ENCODE results near the gene FST. TPM values are rescaled to one million over a fixed set of nuclear protein-coding genes. Genes with fewer than 3 reads are reported as not detected.
A peak's percentile ranks its signal among the peaks of the same experiment; 100 is the strongest.

Gene FST
- total and polyA plus RNA-seq, 10 of the 15 experiments (the other 5 are each of a cell fraction or from before 2014, with no cell fraction given): 0.23 TPM; not detected in 9

GRCh38 chr5:53469946-53470687 lies 10.3 kb upstream of the FST start:
- no peak overlapping the region for H3K9ac ChIP-seq (ENCODE audit: control insufficient read depth, insufficient read depth, low read length)
- FAIRE-seq (no peak), DNase-seq (ENCODE audit: low read depth, low spot score) (no peak), ATAC-seq (peak; percentile 40; the same call in 2 of the 3 replicates)
- no peak overlapping the region for H3K4me3 ChIP-seq
- BruUV-seq (replicated peaks): no TSS peak
- ChIA-PET SMC1A (ENCODE audit: uncharacterized antibody, unreplicated experiment) (no interaction called here), POLR2A (no interaction called here), CTCF (interaction anchor here (1.0 kb wide), 1 partner anchor 12 kb away, joined by 3 read pairs; no protein-coding TSS in a partner anchor), RAD21 (ENCODE audit: unreplicated experiment) (interaction anchor here (1.5 kb wide), 1 partner anchor 12 kb away, joined by 3 read pairs; no protein-coding TSS in a partner anchor)
- in situ Hi-C loops (cut with MboI): no loop called here
- TF ChIP-seq KDM1A (IDR thresholded peaks at IDR 0.05; ENCODE audit: borderline replicate concordance): no peak
- TF ChIP-seq JUNB (IDR thresholded peaks at IDR 0.05): peak; percentile 32; the same call in 1 of the 2 replicates
- no peak overlapping the region for H3K27ac ChIP-seq (ENCODE audit: control insufficient read depth, insufficient read depth)
- H3K36me3 ChIP-seq (ENCODE audit: control insufficient read depth in 2 of 2, insufficient read depth in 2 of 2, low read length in 1 of 2): no peaks in the 10 kb centered on the region
- H2AFZ ChIP-seq (ENCODE audit: control insufficient read depth, low read depth, low read length): no peak overlapping the region
- no peaks in the 10 kb centered on the region for H4K20me1 ChIP-seq (ENCODE audit: control insufficient read depth, insufficient read depth)
- H3K4me2 ChIP-seq (ENCODE audit: control insufficient read depth, insufficient read depth): no peak overlapping the region
- no peaks in the 10 kb centered on the region for H3K4me1 ChIP-seq (ENCODE audit: control insufficient read depth, insufficient read depth, low read length)
- peaks cover 0 to 4% of the 10 kb centered on the region in 2 experiments; a peak in 1 of 4 replicates for H3K27me3 ChIP-seq (replicated peaks in 1 of 2; ENCODE audit: control insufficient read depth in 2 of 2, insufficient read depth in 2 of 2, low read length in 1 of 2)
- intact Hi-C loops (cut with micrococcal nuclease; ENCODE audit: unreplicated experiment): no loop called here
- no peaks in the 10 kb centered on the region for H3K79me2 ChIP-seq (ENCODE audit: control insufficient read depth, insufficient read depth, low read length)
- no peaks in the 10 kb centered on the region for H3K9me3 ChIP-seq (replicated peaks; ENCODE audit: control insufficient read depth, insufficient read depth, low read length)
- WGBS (ENCODE audit: insufficient coverage, insufficient replicate concordance, low lambda C conversion rate, missing lambda C conversion rate): 5% methylated on average over 2 of the region's 2 CpGs

GRCh38 chr5:53472279-53472678 lies 8.2 kb upstream of the FST start:
- WGBS (ENCODE audit: insufficient coverage, insufficient replicate concordance, low lambda C conversion rate, missing lambda C conversion rate): 74% methylated on average over 1 of the region's 1 CpG
- FAIRE-seq (no peak), ATAC-seq (no peak), DNase-seq (ENCODE audit: low read depth, low spot score) (no peak)
- intact Hi-C loops (cut with micrococcal nuclease; ENCODE audit: unreplicated experiment): no loop called here
- H3K27me3 ChIP-seq (replicated peaks in 1 of 2; ENCODE audit: control insufficient read depth in 2 of 2, insufficient read depth in 2 of 2, low read length in 1 of 2): peaks cover 0 to 4% of the 10 kb centered on the region in 2 experiments; a peak in 1 of 4 replicates
- no peaks in the 10 kb centered on the region for H3K9me3 ChIP-seq (replicated peaks; ENCODE audit: control insufficient read depth, insufficient read depth, low read length)
- H3K27ac ChIP-seq (ENCODE audit: control insufficient read depth, insufficient read depth): no peak overlapping the region
- ChIA-PET POLR2A (no interaction called here), CTCF (interaction anchor here (1.0 to 1.9 kb wide), 2 partner anchors 757 to 762 kb away, joined by 3 to 4 read pairs; no protein-coding TSS in a partner anchor), RAD21 (ENCODE audit: unreplicated experiment) (no interaction called here), SMC1A (ENCODE audit: uncharacterized antibody, unreplicated experiment) (interaction anchor here (0.6 kb wide), 1 partner anchor 461 kb away, joined by 3 read pairs; no protein-coding TSS in a partner anchor)
- H4K20me1 ChIP-seq (ENCODE audit: control insufficient read depth, insufficient read depth): no peaks in the 10 kb centered on the region
- BruUV-seq (replicated peaks): no TSS peak
- in situ Hi-C loops (cut with MboI): no loop called here
- H3K79me2 ChIP-seq (ENCODE audit: control insufficient read depth, insufficient read depth, low read length): no peaks in the 10 kb centered on the region
- H3K4me3 ChIP-seq: no peak overlapping the region
- no peak for TF ChIP-seq EP300 (IDR thresholded peaks at IDR 0.05; ENCODE audit: borderline replicate concordance in 1 of 2, control insufficient read depth in 1 of 2, low read depth in 2 of 2, low read length in 2 of 2)
- TF ChIP-seq SUPT20H (IDR thresholded peaks at IDR 0.05; ENCODE audit: borderline replicate concordance, control insufficient read depth, low read depth, low read length): no peak
- TF ChIP-seq PAX5 (IDR thresholded peaks at IDR 0.05; ENCODE audit: borderline replicate concordance, low read depth, low read length): no peak
- no peak for TF ChIP-seq MXI1 (IDR thresholded peaks at IDR 0.05; ENCODE audit: low read depth, low read length)
- no peak for TF ChIP-seq GABPA (IDR thresholded peaks at IDR 0.05; ENCODE audit: low read depth)
- TF ChIP-seq FOXK2 (IDR thresholded peaks at IDR 0.05): no peak
- no peak for TF ChIP-seq PML (IDR thresholded peaks at IDR 0.05; ENCODE audit: low read length)
- TF ChIP-seq WRNIP1 (IDR thresholded peaks at IDR 0.05; ENCODE audit: borderline replicate concordance, low read depth, low read length): no peak
- no peak for TF ChIP-seq NBN (IDR thresholded peaks at IDR 0.05)
- no peak for TF ChIP-seq CEBPZ (IDR thresholded peaks at IDR 0.05; ENCODE audit: low read depth, low read length)
- no peak for TF ChIP-seq NR2F1 (conservative IDR thresholded peaks at IDR 0.05)
- TF ChIP-seq NR2C2 (IDR thresholded peaks at IDR 0.05; ENCODE audit: borderline replicate concordance, control insufficient read depth, insufficient read length, low read depth): no peak
- no peak for TF ChIP-seq SREBF2 (IDR thresholded peaks at IDR 0.05; ENCODE audit: low read length)
- H3K36me3 ChIP-seq (ENCODE audit: control insufficient read depth in 2 of 2, insufficient read depth in 2 of 2, low read length in 1 of 2): no peaks in the 10 kb centered on the region
- H3K4me1 ChIP-seq (ENCODE audit: control insufficient read depth, insufficient read depth, low read length): no peaks in the 10 kb centered on the region
- H3K4me2 ChIP-seq (ENCODE audit: control insufficient read depth, insufficient read depth): no peak overlapping the region
- H2AFZ ChIP-seq (ENCODE audit: control insufficient read depth, low read depth, low read length): no peak overlapping the region
- H3K9ac ChIP-seq (ENCODE audit: control insufficient read depth, insufficient read depth, low read length): no peak overlapping the region

Measured in GM12878 (cell line).